Hepatocyte (in vitro differentiated cells): Measurements from ENCODE around the gene CRYZL1. TPM values are rescaled to one million over a fixed set of nuclear protein-coding genes. Genes with fewer than 3 reads are reported as not detected.

Source experiments
- DNase-seq: peaks from one replicate; pipeline ENCODE4 v3.0.0-alpha.2; 2016; ENCODE audit warnings: low spot score
- H2AFZ ChIP-seq: fragments of 200-600 bp; sonication (generic); 2 replicates; pipeline ENCODE4 v1.6.0; 2016; ENCODE audit warnings: antibody characterized with exemption, mild to moderate bottlenecking
- H3K27ac ChIP-seq: fragments of 200-600 bp; sonication (generic); 2 replicates; pipeline ENCODE4 v1.5.1; 2016; ENCODE audit warnings: mild to moderate bottlenecking
- H3K27me3 ChIP-seq: fragments of 200-600 bp; sonication (generic); 2 replicates; pipeline ENCODE4 v1.6.1; 2016
- H3K36me3 ChIP-seq: fragments of 200-600 bp; sonication (generic); replicated peaks from 2 replicates; pipeline ENCODE4 v1.5.1; 2016; ENCODE audit warnings: low read depth; ENCODE audit not compliant: insufficient read depth
- H3K4me1 ChIP-seq: fragments of 200-600 bp; sonication (generic); 2 replicates; pipeline ENCODE4 v1.5.1; 2016; ENCODE audit warnings: mild to moderate bottlenecking, moderate library complexity; ENCODE audit not compliant: insufficient read depth
- H3K4me2 ChIP-seq: fragments of 200-600 bp; sonication (generic); 2 replicates; pipeline ENCODE4 v1.6.0; 2016
- H3K4me3 ChIP-seq: fragments of 200-600 bp; sonication (generic); 2 replicates; pipeline ENCODE4 v1.5.1; 2016; ENCODE audit warnings: mild to moderate bottlenecking
- H3K79me2 ChIP-seq: fragments of 200-600 bp; sonication (generic); 2 replicates; pipeline ENCODE4 v1.6.0; 2017; ENCODE audit warnings: mild to moderate bottlenecking
- H3K9me2 ChIP-seq: fragments of 200-600 bp; sonication (generic); replicated peaks from 2 replicates; pipeline ENCODE4 v1.6.0; 2017; ENCODE audit warnings: mild to moderate bottlenecking; ENCODE audit not compliant: insufficient read depth
- H3K9me3 ChIP-seq: fragments of 200-600 bp; sonication (generic); 2 replicates; pipeline ENCODE4 v1.5.1; 2016; ENCODE audit warnings: low read depth, mild to moderate bottlenecking
- H4K20me1 ChIP-seq: fragments of 200-600 bp; sonication (generic); 2 replicates; pipeline ENCODE4 v1.6.0; 2016; ENCODE audit warnings: mild to moderate bottlenecking; ENCODE audit not compliant: insufficient read depth, poor library complexity, severe bottlenecking
- EZH2 ChIP-seq: fragments of 200-600 bp; sonication (generic); IDR thresholded peaks from 2 replicates; pipeline ENCODE4 v1.6.1; 2016; ENCODE audit warnings: antibody characterized with exemption, mild to moderate bottlenecking, borderline replicate concordance
- EZH2phosphoT487 ChIP-seq: fragments of 200-600 bp; sonication (generic); IDR thresholded peaks from one replicate; pipeline ENCODE4 v1.6.1; 2018; ENCODE audit warnings: antibody characterized with exemption, mild to moderate bottlenecking, low read depth, moderate library complexity; ENCODE audit not compliant: unreplicated experiment, severe bottlenecking
- WGBS: methylation state at CpG from one replicate; pipeline ENCODE4 v1.1.6; 2016; ENCODE audit warnings: low lambda C conversion rate; ENCODE audit errors: missing lambda C conversion rate; 5-methylcytosine and 5-hydroxymethylcytosine counted together
- polyA plus RNA-seq: library from polyadenylated mRNA; unstranded; fragments of >200 nt; fragmentation: Nextera tagmentation; extraction: Ambion mirVana; gene quantifications from 2 replicates; pipeline ENCODE4 v1.2.1, GENCODE V29; 2016
- total RNA-seq: library from RNA; depleted of rRNA; stranded (reverse); fragments of >200 nt; gene quantifications from 2 replicates; pipeline ENCODE4 v1.2.3, GENCODE V29; 2014
- TF ChIP-seq, protein P1 (sequence below): fragments of 200-600 bp; sonication (generic); IDR thresholded peaks from 2 replicates; pipeline ENCODE4 v1.5.1; 2016; ENCODE audit warnings: antibody characterized with exemption, mild to moderate bottlenecking; ENCODE audit not compliant: poor library complexity

CRYZL1 gene
- total and polyA plus RNA-seq, 2 experiments from 2014 or later: 29.7 to 41.5 TPM

DNA sequence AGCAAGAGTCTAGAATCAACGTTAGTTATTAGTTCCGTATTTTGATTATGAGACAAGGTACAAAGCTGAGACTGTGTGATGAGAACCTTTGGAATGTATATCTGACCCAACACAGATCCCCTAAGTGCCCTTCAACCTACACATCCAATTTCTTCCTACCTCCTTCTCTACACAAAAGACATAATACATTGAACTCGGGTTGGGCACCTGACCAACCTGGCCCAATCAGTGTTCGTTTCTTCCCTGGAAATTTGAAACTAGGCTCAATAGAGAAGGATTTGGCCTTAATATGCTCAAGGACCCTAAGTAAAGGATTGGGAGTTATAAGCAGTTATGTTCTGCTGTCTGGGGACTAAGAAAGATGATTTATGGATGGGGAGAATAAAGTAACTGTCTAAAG lies 12.9 kb upstream of the CRYZL1 start:
- Histone ChIP-seq H4K20me1 (peaks cover 3% of the 10 kb centered on the region), H3K4me1 (peaks cover 26% of the 10 kb centered on the region)

GRCh38 chr21:33651965-33652680 lies 10.6 kb upstream of the CRYZL1 start:
- TF ChIP-seq EZH2phosphoT487 (no peak), EZH2 (no peak)
- TF ChIP-seq, protein P1, sequence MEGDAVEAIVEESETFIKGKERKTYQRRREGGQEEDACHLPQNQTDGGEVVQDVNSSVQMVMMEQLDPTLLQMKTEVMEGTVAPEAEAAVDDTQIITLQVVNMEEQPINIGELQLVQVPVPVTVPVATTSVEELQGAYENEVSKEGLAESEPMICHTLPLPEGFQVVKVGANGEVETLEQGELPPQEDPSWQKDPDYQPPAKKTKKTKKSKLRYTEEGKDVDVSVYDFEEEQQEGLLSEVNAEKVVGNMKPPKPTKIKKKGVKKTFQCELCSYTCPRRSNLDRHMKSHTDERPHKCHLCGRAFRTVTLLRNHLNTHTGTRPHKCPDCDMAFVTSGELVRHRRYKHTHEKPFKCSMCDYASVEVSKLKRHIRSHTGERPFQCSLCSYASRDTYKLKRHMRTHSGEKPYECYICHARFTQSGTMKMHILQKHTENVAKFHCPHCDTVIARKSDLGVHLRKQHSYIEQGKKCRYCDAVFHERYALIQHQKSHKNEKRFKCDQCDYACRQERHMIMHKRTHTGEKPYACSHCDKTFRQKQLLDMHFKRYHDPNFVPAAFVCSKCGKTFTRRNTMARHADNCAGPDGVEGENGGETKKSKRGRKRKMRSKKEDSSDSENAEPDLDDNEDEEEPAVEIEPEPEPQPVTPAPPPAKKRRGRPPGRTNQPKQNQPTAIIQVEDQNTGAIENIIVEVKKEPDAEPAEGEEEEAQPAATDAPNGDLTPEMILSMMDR: no peak

More for the DNA sequence above, 12.9 kb upstream of the CRYZL1 start:
- H3K79me2 ChIP-seq: peaks cover 93% of the 10 kb centered on the region
- no peaks in the 10 kb centered on the region for H3K36me3 ChIP-seq
- no peaks in the 10 kb centered on the region for H3K27me3 ChIP-seq
- no peak for DNase-seq
- no peak overlapping the region for H2AFZ ChIP-seq
- WGBS: 96% methylated on average over 4 of the region's 4 CpGs
- TF ChIP-seq EZH2 (no peak), EZH2phosphoT487 (no peak)
- TF ChIP-seq, protein P1: no peak
- no peaks in the 10 kb centered on the region for H3K9me2 ChIP-seq
- H3K4me2 ChIP-seq: no peak overlapping the region
- H3K27ac ChIP-seq: peak overlapping the region; percentile 75
- no peaks in the 10 kb centered on the region for H3K9me3 ChIP-seq
- H3K4me3 ChIP-seq: no peak overlapping the region

GRCh38 chr21:33650929-33651509 lies 9.5 kb upstream of the CRYZL1 start:
- Histone ChIP-seq H3K4me3 (no peak overlapping the region), H3K4me1 (peaks cover 20% of the 10 kb centered on the region), H4K20me1 (peaks cover 9% of the 10 kb centered on the region), H3K9me3 (no peaks in the 10 kb centered on the region), H3K4me2 (peak overlapping the region; percentile 60), H3K9me2 (no peaks in the 10 kb centered on the region), H2AFZ (no peak overlapping the region), H3K79me2 (peaks cover 93% of the 10 kb centered on the region), H3K36me3 (no peaks in the 10 kb centered on the region), H3K27ac (peak overlapping the region; percentile 73), H3K27me3 (no peaks in the 10 kb centered on the region)
- TF ChIP-seq, protein P1: no peak
- no peak for TF ChIP-seq EZH2
- no peak for TF ChIP-seq EZH2phosphoT487
- WGBS: 67% methylated on average over 7 of the region's 7 CpGs
- DNase-seq: no peak

More at GRCh38 chr21:33651965-33652680, 10.6 kb upstream of the CRYZL1 start:
- no peak overlapping the region for H3K4me2 ChIP-seq
- H3K27me3 ChIP-seq: no peaks in the 10 kb centered on the region
- H3K4me3 ChIP-seq: no peak overlapping the region
- no peak for DNase-seq
- no peak overlapping the region for H2AFZ ChIP-seq
- H3K9me3 ChIP-seq: no peaks in the 10 kb centered on the region
- peak overlapping the region; percentile 73 for H3K27ac ChIP-seq
- peaks cover 30% of the 10 kb centered on the region for H3K4me1 ChIP-seq
- 86% methylated on average over 8 of the region's 8 CpGs for WGBS
- peaks cover 9% of the 10 kb centered on the region for H4K20me1 ChIP-seq
- no peaks in the 10 kb centered on the region for H3K36me3 ChIP-seq
- H3K79me2 ChIP-seq: peaks cover 93% of the 10 kb centered on the region
- H3K9me2 ChIP-seq: no peaks in the 10 kb centered on the region
